Erythroblast (primary cell): ENCODE results near the gene KRCC1.
"Not testable (repeated sequence)": the region's sequence is repeated elsewhere in the genome, so short reads cannot be mapped to it uniquely, and the experiment has no call there.

Experiments used
- GATA1 ChIP-seq: IDR thresholded peaks from 2 replicates; pipeline ENCODE4 v1.6.1; 2011; ENCODE audit warnings: low read depth, mild to moderate bottlenecking, control low read depth, low read length, moderate library complexity
- POLR2A ChIP-seq: IDR thresholded peaks from 2 replicates; pipeline ENCODE4 v1.6.1; 2011; ENCODE audit warnings: mild to moderate bottlenecking, low read length

DNA sequence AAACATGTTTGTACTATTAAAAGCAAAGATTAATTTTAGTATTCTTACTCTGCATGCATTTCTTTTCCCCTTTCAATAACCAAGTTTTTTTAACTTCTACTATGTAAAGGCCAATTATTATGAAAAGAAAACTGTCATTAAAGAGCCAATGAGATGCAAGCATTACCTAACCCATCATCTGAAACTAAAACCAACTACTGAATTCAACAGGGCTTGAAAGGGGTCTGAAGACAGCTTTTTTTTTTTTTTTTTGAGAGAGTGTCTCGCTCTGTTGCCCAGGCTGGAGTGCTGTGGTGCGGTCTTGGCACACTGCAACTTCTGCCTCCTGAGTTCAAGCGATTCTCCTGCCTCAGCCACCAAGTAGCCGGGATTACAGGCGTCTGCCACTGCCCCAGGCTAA lies 69.7 kb downstream of the KRCC1 start:
- not testable (repeated sequence) for TF ChIP-seq POLR2A, GATA1
